Measurements from ENCODE around the gene GLTPD2. TPM values are rescaled to one million over a fixed set of nuclear protein-coding genes. Genes with fewer than 3 reads are reported as not detected.

The GLTPD2 gene
- 10 to 100 TPM; 10.7 to 14.5 (median 12.5) TPM for polyA plus RNA-seq (ENCODE audit: insufficient read length in 3 of 3)
- long read RNA-seq, donor 1, partial matches to known transcripts = 0 of 3 reads
- long read RNA-seq, donor 1, other reads (novel, unspliced or antisense) = 0 of 3 reads
- long read RNA-seq, donor 2, transcript GLTPD2-201 (4 exons, 1,023 nt) = major isoform, 7 of 17 reads
- long read RNA-seq, donor 2, partial matches to known transcripts = 10 of 17 reads
- long read RNA-seq, donor 2, other reads (novel, unspliced or antisense) = 0 of 17 reads
- long read RNA-seq, donor 3, partial matches to known transcripts = 0 of 3 reads
- long read RNA-seq, donor 3, other reads (novel, unspliced or antisense) = 0 of 3 reads
- long read RNA-seq, donor 4, partial matches to known transcripts = 0 of 3 reads
- long read RNA-seq, donor 4, other reads (novel, unspliced or antisense) = 0 of 3 reads
- long read RNA-seq, donor 5, partial matches to known transcripts = 0 of 4 reads
- long read RNA-seq, donor 5, other reads (novel, unspliced or antisense) = 0 of 4 reads
- long read RNA-seq, donor 6, transcript GLTPD2-201 (4 exons, 1,023 nt) = major isoform, 6 of 6 reads
- long read RNA-seq, donor 6, partial matches to known transcripts = 0 of 6 reads
- long read RNA-seq, donor 6, other reads (novel, unspliced or antisense) = 0 of 6 reads
- long read RNA-seq, donor 7, transcript GLTPD2-201 (4 exons, 1,023 nt) = major isoform, 9 of 9 reads
- long read RNA-seq, donor 7, partial matches to known transcripts = 0 of 9 reads
- long read RNA-seq, donor 7, other reads (novel, unspliced or antisense) = 0 of 9 reads
- long read RNA-seq, donor 8, partial matches to known transcripts = 0 of 2 reads
- long read RNA-seq, donor 8, other reads (novel, unspliced or antisense) = 0 of 2 reads
- long read RNA-seq, donor 9, transcript GLTPD2-201 (4 exons, 1,023 nt) = major isoform, 7 of 7 reads
- long read RNA-seq, donor 9, partial matches to known transcripts = 0 of 7 reads
- long read RNA-seq, donor 9, other reads (novel, unspliced or antisense) = 0 of 7 reads
- long read RNA-seq, donor 10, transcript GLTPD2-201 (4 exons, 1,023 nt) = major isoform, 6 of 6 reads
- long read RNA-seq, donor 10, partial matches to known transcripts = 0 of 6 reads
- long read RNA-seq, donor 10, other reads (novel, unspliced or antisense) = 0 of 6 reads
- long read RNA-seq, donor 11, transcript GLTPD2-201 (4 exons, 1,023 nt) = major isoform, 6 of 6 reads
- long read RNA-seq, donor 11, partial matches to known transcripts = 0 of 6 reads
- long read RNA-seq, donor 11, other reads (novel, unspliced or antisense) = 0 of 6 reads
- long read RNA-seq, donor 12, transcript GLTPD2-201 (4 exons, 1,023 nt) = major isoform, 6 of 6 reads
- long read RNA-seq, donor 12, partial matches to known transcripts = 0 of 6 reads
- long read RNA-seq, donor 12, other reads (novel, unspliced or antisense) = 0 of 6 reads
- long read RNA-seq, donor 13, partial matches to known transcripts = 0 of 1 reads
- long read RNA-seq, donor 13, other reads (novel, unspliced or antisense) = 0 of 1 reads
- long read RNA-seq, donor 14 = 0 reads
- long read RNA-seq, donor 15 = 0 reads
- long read RNA-seq, donor 16, transcript GLTPD2-201 (4 exons, 1,023 nt) = major isoform, 7 of 7 reads
- long read RNA-seq, donor 16, partial matches to known transcripts = 0 of 7 reads
- long read RNA-seq, donor 16, other reads (novel, unspliced or antisense) = 0 of 7 reads

DNA sequence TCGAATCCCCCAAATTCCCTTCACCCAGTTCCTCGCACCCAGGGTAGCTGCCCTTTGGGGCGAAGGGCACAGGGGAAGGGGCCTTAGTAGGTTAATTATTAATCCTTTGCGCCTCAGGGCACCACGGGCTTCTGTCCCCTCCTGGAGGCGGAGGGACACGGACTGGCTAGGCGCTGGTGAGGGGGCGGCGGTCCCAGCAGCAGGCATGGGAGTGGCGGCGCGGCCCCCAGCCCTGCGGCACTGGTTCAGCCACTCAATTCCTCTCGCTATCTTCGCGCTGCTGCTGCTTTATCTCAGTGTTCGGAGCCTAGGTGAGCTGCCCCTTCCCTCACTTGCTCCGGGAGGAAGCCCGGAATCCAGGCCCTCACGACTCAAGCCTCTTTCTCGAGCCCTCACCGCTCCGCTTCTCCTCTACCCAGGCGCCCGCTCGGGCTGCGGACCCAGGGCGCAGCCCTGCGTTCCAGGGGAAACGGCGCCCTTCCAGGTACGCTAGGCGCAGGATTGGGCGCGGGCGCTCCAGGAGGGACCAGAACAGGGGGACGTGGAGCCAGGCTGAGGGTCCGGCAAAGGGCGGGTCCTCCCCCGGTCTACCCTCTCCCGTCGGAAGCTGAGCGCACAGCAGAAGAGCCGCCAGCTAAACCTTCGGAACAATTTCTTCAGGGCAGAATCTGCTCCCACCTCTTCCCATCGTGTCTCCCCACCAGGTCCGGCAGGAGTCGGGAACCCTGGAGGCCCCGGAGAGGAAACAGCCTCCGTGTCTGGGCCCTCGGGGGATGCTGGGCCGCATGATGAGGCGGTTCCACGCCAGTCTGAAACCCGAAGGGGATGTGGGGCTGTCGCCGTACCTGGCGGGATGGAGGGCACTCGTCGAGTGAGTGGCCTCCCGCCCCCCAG lies at the start of gene GLTPD2:
TSS of gene GLTPD2 (plus strand) at position 158 of the 894 bp plus-strand sequence. CDS start at position 206, 48 bp downstream.
- DNase-seq = no peak

DNA sequence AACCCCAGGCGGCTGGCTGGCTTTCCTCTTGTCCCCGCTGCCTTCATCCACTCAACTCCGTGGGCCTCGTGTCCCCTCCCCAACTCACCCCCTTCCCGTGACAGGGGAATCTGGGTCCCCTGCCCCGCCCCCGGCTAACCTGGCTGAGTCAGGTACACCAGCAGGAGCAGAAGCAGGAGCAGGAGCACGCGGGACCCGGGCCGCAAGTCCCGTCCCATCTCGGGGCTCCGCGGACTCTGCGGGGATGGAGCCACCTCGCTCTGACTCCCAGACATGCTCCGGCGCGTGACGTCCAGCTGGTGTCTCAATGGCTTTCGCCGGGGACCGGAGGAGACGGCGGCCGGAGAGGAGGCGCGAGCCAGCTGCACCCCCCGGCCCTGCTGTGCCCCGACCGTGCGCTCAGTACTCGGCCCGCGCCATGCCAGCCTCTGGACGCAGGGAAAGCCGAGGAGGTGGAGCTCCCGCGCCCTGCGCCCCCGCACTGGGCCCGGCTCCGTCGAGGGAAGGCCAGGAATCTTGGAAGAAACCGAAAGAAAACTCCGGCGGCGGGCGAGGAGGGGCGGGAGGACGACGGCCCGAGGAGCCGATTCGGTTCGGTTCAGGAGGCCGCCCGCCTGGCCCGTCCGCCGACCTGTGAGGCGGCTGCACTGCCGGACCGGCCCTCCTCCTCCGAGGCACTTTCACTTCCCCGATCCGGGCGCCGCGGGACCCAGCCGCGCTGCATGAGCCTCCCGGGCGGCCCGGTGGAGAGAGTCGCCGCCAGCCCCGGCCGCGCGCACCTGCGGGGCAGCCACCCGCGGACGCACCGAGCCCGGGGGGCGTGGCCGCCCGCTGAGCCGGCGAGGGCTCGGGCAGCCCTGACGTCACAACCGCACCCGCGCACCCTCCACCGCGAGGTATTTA lies 49.4 kb upstream of the GLTPD2 start, which contains the start of the genes CXCL16 and ZMYND15:
TSS of gene CXCL16 (minus strand) at position 807 of the 903 bp plus-strand sequence. CDS start at position 218, 589 bp downstream.
TSS of gene ZMYND15 (plus strand) at position 712 of the 903 bp plus-strand sequence. CDS start 716 bp downstream, outside the sequence.
- peak; percentile 38 for DNase-seq

DNA sequence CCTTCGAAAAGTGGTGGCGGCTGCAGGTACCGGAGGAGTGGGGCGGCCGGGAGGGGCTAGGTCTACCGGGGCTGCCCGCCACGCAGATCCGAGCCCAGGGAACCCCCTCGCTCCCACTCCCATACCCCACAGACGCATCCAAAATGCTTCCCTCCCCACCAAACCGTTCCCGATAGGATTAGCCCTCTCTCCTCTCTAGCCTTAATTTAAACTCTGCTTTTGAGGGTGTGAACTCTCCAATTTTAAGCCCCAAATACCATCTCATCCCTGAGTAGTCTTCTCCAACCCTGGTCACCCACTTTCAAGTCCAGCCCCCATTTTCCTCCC lies 48.8 kb upstream of the GLTPD2 start:
- DNase-seq = no peak

DNA sequence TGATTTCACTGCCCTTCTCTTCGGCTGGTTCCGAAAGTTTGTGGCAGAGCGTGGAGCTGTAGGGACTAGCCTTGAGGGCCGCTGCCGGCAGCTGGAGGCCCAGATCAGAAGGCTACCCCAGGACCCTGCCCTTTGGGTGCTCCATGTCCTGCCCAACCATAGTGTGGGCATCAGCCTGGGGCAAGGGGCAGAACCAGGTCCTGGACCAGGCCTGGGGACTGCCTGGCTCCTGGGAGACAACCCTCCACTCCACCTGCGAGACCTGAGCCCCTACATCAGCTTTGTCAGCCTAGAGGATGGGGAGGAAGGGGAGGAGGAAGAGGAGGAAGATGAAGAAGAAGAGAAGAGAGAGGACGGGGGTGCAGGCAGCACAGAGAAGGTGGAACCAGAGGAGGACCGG lies 48.2 kb upstream of the GLTPD2 start:
- DNase-seq = no peak

DNA sequence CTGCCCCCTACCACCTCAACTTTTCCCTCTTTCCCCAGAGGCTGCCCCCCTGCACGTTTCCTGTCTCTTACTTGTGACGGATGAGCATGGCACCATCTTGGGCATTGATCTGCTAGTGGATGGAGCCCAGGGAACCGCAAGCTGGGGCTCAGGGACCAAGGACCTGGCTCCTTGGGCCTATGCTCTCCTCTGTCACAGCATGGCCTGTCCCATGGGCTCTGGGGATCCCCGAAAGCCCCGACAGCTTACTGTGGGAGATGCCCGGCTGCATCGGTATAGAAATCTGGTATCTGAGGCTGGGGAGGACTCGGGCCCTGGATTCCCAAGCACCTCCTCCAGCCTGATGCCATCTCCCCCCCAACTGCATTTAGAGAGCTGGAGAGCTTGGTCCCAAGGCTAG lies 47.2 kb upstream of the GLTPD2 start:
- DNase-seq = no peak

DNA sequence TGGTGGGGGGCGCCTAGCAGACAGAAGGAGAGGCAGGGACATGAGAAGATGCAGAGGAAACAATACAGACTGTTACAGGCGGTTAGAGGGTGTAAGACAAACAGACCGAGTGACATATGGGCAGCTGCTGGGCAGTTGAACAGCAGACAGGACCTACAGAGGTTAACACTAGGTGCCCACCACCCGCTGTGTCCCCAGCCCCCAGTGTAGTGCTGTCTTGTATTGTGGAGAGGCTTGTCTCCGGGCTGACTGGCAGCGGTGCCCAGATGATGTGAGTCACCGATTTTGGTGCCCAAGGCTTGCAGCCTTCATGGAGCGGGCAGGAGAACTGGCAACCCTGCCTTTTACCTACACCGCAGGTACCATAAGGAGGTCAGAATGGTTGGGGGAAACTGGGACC lies 46.6 kb upstream of the GLTPD2 start:
- DNase-seq = no peak

DNA sequence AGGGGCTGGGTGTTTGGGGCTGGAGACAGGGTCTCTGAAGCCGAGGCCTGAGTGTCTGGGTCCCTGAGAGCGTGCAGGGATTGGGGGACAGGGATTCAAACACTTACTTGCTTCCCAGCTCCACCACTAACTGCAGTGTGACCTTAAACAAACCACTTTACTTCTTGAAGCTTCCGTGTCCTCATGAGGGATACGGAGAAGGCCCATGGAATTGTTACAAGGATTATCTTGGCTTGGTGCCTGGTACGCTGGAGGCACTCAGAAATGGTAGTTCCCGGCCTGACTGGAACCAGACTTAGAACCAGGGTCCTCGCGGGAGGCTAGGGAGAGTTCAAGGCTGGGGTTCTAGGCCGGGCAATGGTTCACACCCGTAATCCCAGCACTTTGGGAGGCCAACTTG lies 46.1 kb upstream of the GLTPD2 start:
- no peak for DNase-seq

DNA sequence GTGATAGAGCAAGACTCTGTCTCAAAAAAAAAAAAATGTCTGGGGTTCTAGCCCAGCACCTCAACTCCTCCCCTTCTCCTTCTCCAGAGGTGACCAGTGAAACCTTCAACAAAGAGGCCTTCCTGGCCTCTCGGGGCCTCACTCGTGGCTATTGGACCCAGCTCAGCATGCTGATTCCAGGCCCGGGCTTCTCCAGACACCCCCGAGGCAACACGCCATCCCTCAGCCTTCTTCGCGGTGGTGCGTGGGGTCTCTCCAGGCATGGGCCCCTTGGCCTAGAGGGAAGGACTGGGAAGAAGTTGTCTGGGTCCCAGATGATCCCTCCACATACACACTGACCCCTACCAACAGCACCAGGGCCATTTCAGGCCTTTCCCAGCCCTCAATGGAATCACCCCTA lies 45.5 kb upstream of the GLTPD2 start:
- no peak for DNase-seq

DNA sequence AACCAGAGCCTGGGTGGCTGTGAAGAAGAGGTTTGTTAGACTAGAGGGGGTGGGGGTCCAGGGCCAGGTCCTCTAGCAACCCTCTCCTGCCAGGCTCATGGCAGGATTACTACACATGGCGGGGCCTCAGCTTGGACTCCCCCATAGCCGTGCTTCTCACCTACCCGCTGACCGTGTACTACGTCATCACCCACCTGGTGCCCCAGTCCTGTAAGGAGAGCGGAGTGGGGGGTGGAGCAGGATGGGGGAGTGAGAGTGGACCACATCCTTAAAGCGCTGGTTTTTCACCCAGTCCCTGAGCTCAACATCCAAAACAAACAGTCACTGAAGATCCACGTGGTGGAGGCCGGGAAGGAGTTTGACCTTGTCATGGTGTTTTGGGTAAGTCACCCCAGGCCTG lies 44.9 kb upstream of the GLTPD2 start:
- DNase-seq = no peak

DNA sequence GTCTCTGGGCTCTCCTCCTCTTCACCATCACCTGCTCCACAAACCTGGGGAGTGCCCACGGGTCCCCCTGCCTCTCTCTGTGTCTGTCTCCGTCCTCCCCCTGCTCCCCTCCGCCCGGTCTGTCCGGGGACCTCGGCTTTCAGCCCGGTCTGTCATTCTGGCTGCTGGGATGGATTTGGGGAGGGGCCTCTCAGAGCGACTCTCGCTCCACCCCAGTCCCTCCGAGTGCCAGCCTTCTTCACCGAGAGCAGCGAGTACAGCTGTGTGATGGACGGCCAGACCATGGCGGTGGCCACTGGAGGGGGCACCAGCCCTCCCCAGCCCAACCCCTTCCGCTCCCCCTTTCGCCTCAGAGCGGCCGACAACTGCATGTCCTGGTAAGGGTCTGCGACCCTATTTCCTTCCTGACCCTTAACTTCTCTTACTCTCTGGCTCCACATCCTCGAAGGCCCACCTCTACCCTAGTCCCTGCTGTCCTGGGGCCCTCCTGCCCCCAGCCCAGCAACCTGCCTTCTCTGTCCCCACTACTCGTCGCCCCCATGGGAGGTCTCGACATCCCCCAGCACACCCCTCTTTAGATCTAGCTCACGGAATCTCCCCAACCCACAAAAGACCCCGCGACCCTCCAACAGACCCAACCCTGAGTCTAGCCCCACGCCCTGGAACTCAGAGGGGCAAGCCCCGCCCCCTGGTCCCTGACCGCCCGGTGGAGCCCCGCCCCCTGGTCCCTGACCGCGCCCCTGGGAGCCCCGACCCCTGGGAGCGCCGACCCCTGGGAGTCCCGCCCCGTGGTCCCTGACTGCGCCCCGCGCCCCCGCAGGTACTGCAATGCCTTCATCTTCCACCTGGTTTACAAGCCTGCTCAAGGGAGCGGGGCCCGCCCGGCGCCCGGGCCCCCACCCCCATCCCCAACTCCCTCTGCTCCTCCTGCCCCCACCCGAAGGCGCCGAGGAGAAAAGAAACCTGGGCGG lies 43.5 kb upstream of the GLTPD2 start:
- DNase-seq = no peak

DNA sequence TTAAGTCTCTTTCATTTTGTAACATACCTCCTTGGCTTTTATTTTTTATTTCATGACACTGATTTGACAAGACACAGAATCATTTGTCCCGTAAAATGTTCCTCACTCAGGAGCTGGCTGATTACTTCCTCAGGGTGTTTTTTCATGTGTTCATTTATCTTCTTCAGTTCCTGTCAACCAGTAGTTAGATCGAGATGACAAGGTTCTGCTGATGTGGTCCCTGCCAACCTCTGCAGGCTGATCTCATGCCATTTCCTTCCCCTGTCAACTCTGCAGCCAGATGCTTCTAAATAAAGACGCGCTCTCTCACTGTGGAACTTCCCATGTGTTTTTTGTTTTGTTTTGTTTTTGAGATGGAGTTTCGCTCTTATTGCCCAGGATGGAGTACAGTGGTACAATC lies 40.9 kb upstream of the GLTPD2 start:
- DNase-seq = no peak

DNA sequence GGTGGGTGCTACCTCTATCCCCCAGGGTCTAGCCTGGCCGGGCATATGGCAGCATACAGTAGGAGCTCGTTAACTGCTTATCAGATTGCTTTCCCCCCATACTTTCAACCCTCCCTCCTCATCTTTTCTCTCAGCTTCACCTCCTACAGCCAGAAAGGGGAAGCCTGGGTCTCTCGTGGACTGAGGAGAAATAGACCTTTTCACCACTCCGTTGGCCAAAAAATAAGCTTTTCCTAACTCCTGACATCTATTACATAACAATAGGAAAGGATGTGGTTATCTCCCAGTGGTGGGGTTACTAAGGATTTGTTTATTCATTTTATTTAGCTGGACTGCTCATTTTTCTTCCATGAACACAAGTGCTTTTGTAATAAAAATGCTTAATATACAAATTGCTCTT lies 40.1 kb upstream of the GLTPD2 start:
- no peak for DNase-seq

DNA sequence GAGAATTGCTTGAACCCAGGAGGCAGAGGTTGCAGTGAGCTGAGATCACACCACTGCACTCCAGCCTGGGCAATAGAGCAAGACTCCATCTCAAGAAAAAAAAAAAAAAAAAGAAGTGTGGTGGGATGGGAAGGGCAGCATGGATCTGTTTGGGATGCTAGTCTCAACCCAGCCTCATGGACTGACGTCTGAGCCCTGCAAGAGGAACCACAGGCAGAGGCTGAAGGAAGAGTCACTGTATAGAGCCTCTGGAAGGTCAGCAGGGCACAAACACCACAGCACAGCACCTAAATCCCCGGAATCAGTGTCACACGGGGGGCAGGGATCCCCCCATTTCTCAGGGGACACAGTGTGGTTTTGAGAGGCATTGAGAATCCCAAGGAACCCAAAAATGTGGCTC lies 38.2 kb upstream of the GLTPD2 start:
- DNase-seq = no peak

DNA sequence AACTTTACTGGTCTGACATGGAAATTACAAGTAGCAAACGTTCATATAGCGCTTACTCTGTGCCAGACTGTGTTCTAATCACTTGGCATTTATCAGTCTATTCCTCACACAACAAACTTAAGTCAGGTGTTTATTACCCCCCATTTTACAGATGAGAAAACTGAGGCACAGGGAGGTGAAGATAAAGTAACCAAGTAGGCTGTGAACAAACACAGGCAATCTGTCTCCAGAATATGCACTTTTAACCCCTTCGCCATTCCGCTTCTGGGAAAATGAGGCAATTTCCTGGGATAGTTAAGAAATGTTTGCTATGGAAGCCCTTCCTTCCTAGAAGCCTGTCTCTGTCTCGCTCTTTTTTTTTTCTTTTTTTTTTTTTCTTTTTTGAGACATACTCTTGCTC lies 36.8 kb upstream of the GLTPD2 start:
- no peak for DNase-seq

DNA sequence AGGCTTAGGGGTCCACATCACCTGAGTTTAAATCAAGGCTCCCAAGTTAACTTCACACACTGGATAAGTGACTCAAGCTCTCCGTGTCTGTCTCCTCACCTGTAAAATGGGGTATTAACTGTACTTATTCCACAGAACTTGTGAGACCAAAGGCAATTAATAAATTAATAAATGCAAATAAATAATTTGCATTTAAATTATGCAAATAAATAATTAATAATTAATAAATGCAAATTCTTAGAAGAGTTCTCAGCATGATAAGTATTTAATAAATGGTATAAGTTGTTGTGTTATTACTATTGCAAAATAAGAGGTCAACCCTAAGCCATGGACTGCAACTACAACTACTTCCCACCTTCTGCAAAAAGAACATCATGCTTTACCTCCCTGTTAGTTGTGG lies 35.4 kb upstream of the GLTPD2 start:
- no peak for DNase-seq

DNA sequence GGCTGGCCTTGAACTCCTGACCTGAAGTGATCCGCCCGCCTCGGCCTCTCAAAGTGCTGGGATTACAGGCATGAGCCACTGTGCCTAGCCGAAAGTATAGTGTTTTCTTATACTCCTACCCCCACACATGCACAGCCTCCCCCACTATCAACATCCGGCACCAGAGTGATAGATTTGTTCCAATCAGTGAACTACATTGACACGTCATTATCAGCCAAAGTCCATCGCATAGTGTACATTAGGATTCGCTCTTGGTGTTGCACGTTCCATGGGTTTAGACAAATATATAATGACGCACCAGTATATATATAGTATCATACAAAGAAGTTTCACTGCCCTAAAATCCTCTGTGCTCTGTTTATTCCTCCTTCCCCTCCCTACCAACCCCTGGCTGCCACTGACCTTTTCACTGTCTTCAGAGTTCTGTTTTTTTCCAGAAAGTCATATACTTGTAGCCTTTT lies 29.0 kb upstream of the GLTPD2 start:
- no peak for DNase-seq

DNA sequence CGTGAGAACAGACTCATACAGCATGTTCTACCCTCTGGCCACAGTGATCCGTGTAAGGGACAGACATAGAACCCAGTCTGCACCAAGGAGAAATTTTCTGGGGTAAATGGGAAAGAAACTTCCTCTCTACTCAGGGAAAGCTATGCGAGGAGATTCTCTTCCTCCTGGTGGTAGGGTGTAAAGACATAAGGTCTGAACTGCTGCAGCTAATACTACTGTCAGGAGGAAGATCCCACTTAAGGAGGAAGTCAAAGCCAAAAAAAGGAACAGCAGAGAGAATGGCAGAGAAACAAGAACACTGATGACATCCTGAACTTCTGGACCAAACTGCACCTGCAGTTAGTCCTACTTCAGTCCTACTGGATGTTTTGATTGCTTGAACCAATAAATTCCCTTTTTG lies 24.2 kb upstream of the GLTPD2 start:
- no peak for DNase-seq

DNA sequence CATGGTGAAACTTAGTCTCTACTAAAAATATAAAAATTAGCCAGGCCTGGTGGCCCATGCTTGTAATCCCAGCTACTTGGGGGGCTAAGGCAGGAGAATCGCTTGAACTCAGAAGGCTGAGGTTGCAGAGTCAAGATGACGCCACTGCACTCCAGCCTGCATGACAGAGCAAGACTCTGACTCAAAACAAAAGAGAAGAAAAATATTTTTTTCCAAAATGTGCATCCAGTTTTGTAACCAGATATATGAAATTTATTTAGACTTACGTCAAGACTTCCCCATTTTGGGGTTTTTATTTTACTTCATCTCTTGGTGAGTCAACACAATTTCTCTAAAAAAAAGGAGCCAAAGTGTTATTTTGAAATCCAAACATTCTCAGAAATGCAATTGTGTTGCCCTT lies 22.6 kb upstream of the GLTPD2 start:
- no peak for DNase-seq
